ENCODE results near the gene URI1.
A peak's percentile ranks its signal among the peaks of the same experiment; 100 is the strongest.

The URI1 gene

DNA sequence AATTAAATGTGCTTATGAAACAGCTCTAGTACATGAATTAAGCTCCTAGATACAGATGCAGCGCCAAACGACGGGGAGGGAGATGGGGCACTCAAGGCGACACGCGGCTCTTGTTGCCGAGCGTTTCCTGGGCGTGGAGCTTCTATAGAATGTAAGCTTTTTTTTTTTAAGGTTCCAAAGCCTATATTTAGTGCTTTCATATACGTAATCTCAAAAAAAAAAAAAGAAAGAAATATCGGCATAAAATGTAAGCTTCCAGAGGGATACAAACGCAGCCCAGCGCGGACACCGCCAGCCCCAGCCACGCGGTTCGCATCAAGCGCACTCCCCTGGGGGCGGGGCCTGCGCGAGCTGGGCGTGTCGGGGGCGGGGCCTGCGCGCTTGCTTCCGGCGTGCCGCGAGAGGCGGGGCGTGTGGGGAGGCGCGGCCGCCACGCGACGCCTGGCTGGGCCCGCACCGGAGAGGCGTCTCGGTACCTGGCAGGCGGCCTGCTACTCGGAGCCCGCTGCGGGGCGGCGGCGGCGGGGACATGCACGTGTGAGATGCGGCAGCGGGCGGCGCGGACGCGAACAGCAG lies at the start of gene URI1:
Gene URI1 (plus strand): TSS at position 412 of the 576 bp plus-strand sequence. CDS start 309 bp downstream, outside the sequence.
- TF ChIP-seq, protein P1, sequence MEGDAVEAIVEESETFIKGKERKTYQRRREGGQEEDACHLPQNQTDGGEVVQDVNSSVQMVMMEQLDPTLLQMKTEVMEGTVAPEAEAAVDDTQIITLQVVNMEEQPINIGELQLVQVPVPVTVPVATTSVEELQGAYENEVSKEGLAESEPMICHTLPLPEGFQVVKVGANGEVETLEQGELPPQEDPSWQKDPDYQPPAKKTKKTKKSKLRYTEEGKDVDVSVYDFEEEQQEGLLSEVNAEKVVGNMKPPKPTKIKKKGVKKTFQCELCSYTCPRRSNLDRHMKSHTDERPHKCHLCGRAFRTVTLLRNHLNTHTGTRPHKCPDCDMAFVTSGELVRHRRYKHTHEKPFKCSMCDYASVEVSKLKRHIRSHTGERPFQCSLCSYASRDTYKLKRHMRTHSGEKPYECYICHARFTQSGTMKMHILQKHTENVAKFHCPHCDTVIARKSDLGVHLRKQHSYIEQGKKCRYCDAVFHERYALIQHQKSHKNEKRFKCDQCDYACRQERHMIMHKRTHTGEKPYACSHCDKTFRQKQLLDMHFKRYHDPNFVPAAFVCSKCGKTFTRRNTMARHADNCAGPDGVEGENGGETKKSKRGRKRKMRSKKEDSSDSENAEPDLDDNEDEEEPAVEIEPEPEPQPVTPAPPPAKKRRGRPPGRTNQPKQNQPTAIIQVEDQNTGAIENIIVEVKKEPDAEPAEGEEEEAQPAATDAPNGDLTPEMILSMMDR (conservative IDR thresholded peaks at IDR 0.05; ENCODE audit: control insufficient read depth, insufficient read depth, low read depth, low read length): no peak
- peak; percentile 71 for DNase-seq (ENCODE audit: low read depth)
- H3K4me3 ChIP-seq (ENCODE audit: control insufficient read depth, low read depth, low read length): peak within 1 kb of the TSS; percentile 92

GRCh38 chr19:29893606-29894284 lies 48.3 kb upstream of the URI1 start:
- TF ChIP-seq, protein P1 (conservative IDR thresholded peaks at IDR 0.05; ENCODE audit: control insufficient read depth, insufficient read depth, low read depth, low read length): no peak
- no peak for DNase-seq (ENCODE audit: low read depth)
- no peak overlapping the region for H3K4me3 ChIP-seq (ENCODE audit: control insufficient read depth, low read depth, low read length)

GRCh38 chr19:29896802-29897201 lies 45.2 kb upstream of the URI1 start:
- DNase-seq (ENCODE audit: low read depth): no peak
- TF ChIP-seq, protein P1 (conservative IDR thresholded peaks at IDR 0.05; ENCODE audit: control insufficient read depth, insufficient read depth, low read depth, low read length): no peak
- no peak overlapping the region for H3K4me3 ChIP-seq (ENCODE audit: control insufficient read depth, low read depth, low read length)

DNA sequence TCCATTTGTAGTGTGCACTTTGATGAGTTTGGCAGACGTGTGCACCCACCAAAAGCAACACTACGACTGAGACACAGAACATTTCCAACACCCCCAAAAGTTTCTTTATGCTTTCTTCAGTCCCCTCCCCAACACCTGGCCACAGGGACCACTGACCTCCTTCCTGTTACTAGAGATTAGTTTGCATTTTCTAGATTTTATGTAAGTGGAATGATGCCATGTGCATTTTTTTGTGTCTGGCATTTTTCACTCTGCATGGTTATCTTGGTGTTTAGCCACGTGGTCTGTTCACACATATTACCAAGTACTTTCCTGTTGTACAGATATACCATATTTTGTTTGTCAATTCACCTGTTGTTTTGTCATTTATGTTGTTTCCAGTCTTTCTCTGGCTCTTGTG lies 44.6 kb upstream of the URI1 start:
- no peak overlapping the region for H3K4me3 ChIP-seq (ENCODE audit: control insufficient read depth, low read depth, low read length)
- no peak for DNase-seq (ENCODE audit: low read depth)
- TF ChIP-seq, protein P1 (conservative IDR thresholded peaks at IDR 0.05; ENCODE audit: control insufficient read depth, insufficient read depth, low read depth, low read length): no peak

GRCh38 chr19:29904017-29904416 lies 38.0 kb upstream of the URI1 start:
- TF ChIP-seq, protein P1 (conservative IDR thresholded peaks at IDR 0.05; ENCODE audit: control insufficient read depth, insufficient read depth, low read depth, low read length): no peak
- no peak overlapping the region for H3K4me3 ChIP-seq (ENCODE audit: control insufficient read depth, low read depth, low read length)
- DNase-seq (ENCODE audit: low read depth): no peak

DNA sequence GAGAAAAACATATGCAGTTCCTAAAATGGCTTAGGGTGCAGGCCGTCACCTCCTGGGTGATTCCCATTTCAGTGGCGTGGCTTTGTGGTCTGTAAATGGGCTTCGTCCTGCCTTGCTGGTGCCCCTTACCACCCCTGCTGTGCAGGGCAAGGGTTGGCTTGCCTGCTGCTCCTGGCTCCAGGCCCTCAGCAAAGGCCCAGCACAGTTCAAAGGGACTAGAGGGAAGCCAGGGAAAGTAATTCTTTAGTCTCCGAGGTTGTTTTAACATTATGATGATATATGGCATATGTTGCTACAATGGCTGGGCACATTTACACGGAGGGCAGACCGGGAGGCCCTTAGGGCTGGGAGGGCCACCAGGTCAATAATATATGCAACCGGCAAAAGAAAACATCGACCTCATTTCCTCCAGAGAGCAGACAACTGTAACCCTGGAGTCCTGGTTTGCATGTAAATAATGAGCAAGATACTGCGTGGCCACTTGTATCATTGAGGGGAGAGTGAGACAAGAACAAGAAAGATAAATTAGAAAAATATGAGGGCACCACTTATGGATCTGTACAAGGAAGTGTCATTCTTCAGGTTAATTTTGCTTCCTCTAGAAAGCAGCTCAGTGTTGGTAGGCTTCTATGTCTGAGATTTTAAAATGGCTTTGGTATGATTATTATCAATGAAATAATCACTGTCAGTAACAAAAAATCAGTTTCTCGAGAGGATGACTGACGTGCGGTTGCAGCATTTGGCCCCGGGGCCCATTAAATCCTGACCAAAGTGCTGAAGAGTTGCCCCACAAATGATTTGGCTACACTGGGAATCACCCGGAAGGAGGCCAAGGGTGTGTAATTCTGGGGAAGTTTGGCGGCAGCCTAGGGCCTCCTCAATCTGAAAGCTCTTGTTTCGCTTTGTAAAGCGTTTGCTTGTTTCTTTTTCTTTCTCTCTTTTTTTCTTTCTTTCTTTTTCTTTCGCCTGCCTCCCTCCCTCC lies 32.8 kb upstream of the URI1 start:
- no peak overlapping the region for H3K4me3 ChIP-seq (ENCODE audit: control insufficient read depth, low read depth, low read length)
- DNase-seq (ENCODE audit: low read depth): no peak
- TF ChIP-seq, protein P1 (conservative IDR thresholded peaks at IDR 0.05; ENCODE audit: control insufficient read depth, insufficient read depth, low read depth, low read length): no peak

Measured in fibroblast of mammary gland (primary cell).